ENCODE measurements around the gene SAMD13.

DNA sequence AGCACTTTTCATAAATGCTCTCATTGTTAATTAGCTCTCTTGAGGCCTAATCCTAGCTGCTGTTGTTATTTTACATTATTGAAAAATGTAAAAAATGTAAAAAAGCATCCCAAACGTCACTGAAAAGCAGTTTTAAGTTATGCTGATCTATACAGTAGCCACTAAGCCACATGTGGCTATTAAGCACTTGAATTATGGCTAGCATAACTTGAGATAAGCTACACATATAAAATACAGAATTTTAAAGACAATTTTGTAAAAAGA lies 78.3 kb downstream of the SAMD13 start:
- TF ChIP-seq CTCF (IDR thresholded peaks at IDR 0.05; ENCODE audit: insufficient read depth, low read depth, low read length) (no peak), EZH2 (IDR thresholded peaks at IDR 0.05; ENCODE audit: insufficient read depth, low read length) (no peak)
